ENCODE measurements around the gene SMARCD1. TPM values are rescaled to one million over a fixed set of nuclear protein-coding genes. Genes with fewer than 3 reads are reported as not detected.

Gene SMARCD1
- total RNA-seq, 1 experiment from 2014 or later: 152 TPM

DNA sequence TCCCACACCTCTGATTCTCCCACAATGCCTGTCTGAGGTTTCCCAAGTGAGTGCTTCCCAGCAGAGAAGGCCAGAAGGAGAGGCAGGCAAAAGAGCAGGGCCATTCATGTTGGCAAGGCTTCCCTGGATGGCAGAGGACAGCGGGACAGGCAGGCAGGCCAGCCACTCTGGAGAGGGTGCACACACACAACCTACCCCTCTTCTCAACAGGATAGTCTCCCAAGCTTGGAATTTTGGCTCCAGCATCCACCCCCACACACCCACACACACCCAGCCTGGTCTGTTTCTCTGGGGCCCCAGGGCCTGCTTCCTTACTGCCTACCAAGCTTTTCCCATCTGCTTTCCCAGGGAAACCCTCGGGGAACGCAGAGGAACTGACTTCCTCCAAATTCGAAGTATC, 44.5 kb upstream of the SMARCD1 start:
- no peaks in the 10 kb centered on the region for H3K27me3 ChIP-seq (replicated peaks; ENCODE audit: insufficient read depth, low read depth, low read length, poor library complexity)
- no peak overlapping the region for H3K4me3 ChIP-seq (ENCODE audit: low read depth, low read length, poor library complexity, severe bottlenecking)
- H3K4me1 ChIP-seq (ENCODE audit: insufficient read depth, low read length, poor library complexity, severe bottlenecking): no peaks in the 10 kb centered on the region
- TF ChIP-seq CTCF (conservative IDR thresholded peaks at IDR 0.05; ENCODE audit: low read depth, low read length) (no peak), EZH2 (IDR thresholded peaks at IDR 0.05; ENCODE audit: borderline replicate concordance, low read depth, low read length, poor library complexity, severe bottlenecking) (no peak)
- H3K36me3 ChIP-seq (ENCODE audit: insufficient read depth, low read length, poor library complexity, severe bottlenecking): no peaks in the 10 kb centered on the region
- intact Hi-C loops (cut with micrococcal nuclease; ENCODE audit: unreplicated experiment): no loop called here
- no peaks in the 10 kb centered on the region for H3K9me3 ChIP-seq (ENCODE audit: low read depth, low read length, poor library complexity, severe bottlenecking)
- BruUV-seq (replicated peaks): no TSS peak
- no peak for DNase-seq (ENCODE audit: low spot score)
- ChIA-PET CTCF (interaction anchor here (0.5 to 0.6 kb wide), 2 partner anchors 15 to 184 kb away, joined by 3 to 5 read pairs; partner anchors contain the start of gene RACGAP1), POLR2A (ENCODE audit: low non-redundant PET) (no interaction called here)
- no peak overlapping the region for H3K27ac ChIP-seq (ENCODE audit: low read depth, low read length, poor library complexity, severe bottlenecking)

DNA sequence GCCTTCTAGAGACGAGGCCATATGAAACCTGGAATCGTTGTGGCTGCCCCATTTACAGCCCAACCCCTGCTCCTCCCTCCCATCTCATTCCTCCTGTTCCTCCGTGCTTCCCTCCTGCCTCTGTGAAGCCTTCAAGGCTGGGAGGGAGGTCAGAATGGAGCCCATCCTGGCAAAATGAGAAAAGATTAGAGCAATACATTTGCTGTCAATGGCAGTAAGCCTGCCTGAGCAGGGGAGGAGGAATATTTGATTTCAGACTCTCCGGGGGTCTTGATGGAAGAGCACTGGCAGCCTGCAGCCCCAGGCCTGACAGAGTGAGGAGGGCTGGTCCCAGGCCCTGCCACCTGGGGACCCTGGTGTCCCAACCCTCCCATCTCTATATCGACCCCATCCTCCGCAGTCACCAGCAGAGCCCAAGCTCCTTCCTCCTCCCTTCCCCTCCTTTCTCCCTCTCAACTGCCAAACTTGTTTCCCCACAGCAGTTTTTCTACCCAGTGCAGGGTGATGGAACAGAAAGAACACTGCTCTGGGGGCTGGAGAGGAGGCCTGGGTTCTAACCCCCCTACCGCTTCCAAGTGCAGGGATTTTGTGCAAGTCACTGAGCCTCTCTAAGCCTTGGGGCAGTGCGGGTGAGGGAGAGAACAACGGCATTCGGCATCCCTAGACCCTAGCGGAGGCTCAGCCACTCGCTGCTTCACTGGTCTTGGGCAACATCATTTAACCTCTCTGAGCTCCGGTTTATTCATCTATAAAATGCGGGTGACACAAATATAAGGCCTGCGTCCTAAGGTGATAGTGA, 43.9 kb upstream of the SMARCD1 start:
- ChIA-PET CTCF (no interaction called here), POLR2A (ENCODE audit: low non-redundant PET) (no interaction called here)
- DNase-seq (ENCODE audit: low spot score): no peak
- no peak for TF ChIP-seq CTCF (conservative IDR thresholded peaks at IDR 0.05; ENCODE audit: low read depth, low read length)
- no peak for TF ChIP-seq EZH2 (IDR thresholded peaks at IDR 0.05; ENCODE audit: borderline replicate concordance, low read depth, low read length, poor library complexity, severe bottlenecking)
- Histone ChIP-seq H3K27ac (ENCODE audit: low read depth, low read length, poor library complexity, severe bottlenecking) (no peak overlapping the region), H3K27me3 (replicated peaks; ENCODE audit: insufficient read depth, low read depth, low read length, poor library complexity) (no peaks in the 10 kb centered on the region), H3K36me3 (ENCODE audit: insufficient read depth, low read length, poor library complexity, severe bottlenecking) (no peaks in the 10 kb centered on the region), H3K9me3 (ENCODE audit: low read depth, low read length, poor library complexity, severe bottlenecking) (no peaks in the 10 kb centered on the region), H3K4me1 (ENCODE audit: insufficient read depth, low read length, poor library complexity, severe bottlenecking) (no peaks in the 10 kb centered on the region), H3K4me3 (ENCODE audit: low read depth, low read length, poor library complexity, severe bottlenecking) (no peak overlapping the region)
- intact Hi-C loops (cut with micrococcal nuclease; ENCODE audit: unreplicated experiment): no loop called here
- no TSS peak for BruUV-seq (replicated peaks)

DNA sequence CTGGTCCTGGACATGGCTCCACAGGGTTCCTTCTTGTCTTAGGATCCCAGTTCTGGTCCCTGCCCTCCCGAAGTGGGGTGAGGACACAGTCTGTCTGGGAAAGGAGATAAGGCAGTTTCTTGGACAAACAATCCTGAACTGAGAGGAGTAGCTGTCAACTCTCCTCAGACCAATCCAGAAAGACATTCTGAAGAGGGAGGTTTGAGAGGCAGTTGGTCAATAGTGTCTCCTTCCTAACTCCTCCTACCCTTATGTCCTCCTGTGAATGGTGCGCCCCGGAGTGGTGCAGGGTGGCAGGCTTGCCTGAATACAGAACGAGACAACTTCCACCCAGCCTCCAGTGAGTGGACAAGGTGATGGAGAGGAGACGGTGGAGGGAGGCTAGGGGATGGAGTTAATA, 43.2 kb upstream of the SMARCD1 start:
- intact Hi-C loops (cut with micrococcal nuclease; ENCODE audit: unreplicated experiment): no loop called here
- H3K36me3 ChIP-seq (ENCODE audit: insufficient read depth, low read length, poor library complexity, severe bottlenecking): no peaks in the 10 kb centered on the region
- H3K9me3 ChIP-seq (ENCODE audit: low read depth, low read length, poor library complexity, severe bottlenecking): no peaks in the 10 kb centered on the region
- TF ChIP-seq EZH2 (IDR thresholded peaks at IDR 0.05; ENCODE audit: borderline replicate concordance, low read depth, low read length, poor library complexity, severe bottlenecking) (no peak), CTCF (conservative IDR thresholded peaks at IDR 0.05; ENCODE audit: low read depth, low read length) (no peak)
- no peak overlapping the region for H3K4me3 ChIP-seq (ENCODE audit: low read depth, low read length, poor library complexity, severe bottlenecking)
- ChIA-PET CTCF (no interaction called here), POLR2A (ENCODE audit: low non-redundant PET) (no interaction called here)
- no peaks in the 10 kb centered on the region for H3K4me1 ChIP-seq (ENCODE audit: insufficient read depth, low read length, poor library complexity, severe bottlenecking)
- no peak for DNase-seq (ENCODE audit: low spot score)
- no peak overlapping the region for H3K27ac ChIP-seq (ENCODE audit: low read depth, low read length, poor library complexity, severe bottlenecking)
- H3K27me3 ChIP-seq (replicated peaks; ENCODE audit: insufficient read depth, low read depth, low read length, poor library complexity): no peaks in the 10 kb centered on the region
- no TSS peak for BruUV-seq (replicated peaks)

Data from A673 (cell line).